B cell (primary cell): ENCODE results near the gene IP6K2. TPM values are rescaled to one million over a fixed set of nuclear protein-coding genes. Genes with fewer than 3 reads are reported as not detected.

Source experiments
- ATAC-seq: fragments of 200-7000 bp; cut with Tn5 transposase; one replicate; pipeline ENCODE4 v1.10.0; 2021; ENCODE audit warnings: low read depth, mild to moderate bottlenecking, moderate number of reproducible peaks, moderate library complexity
- CTCF ChIA-PET: fragments of 350-600 bp; sonication (Branson Sonifier 250); formaldehyde crosslinking; loops from one replicate; lab custom pipeline; 2021; ENCODE audit warnings: antibody characterized with exemption, inconsistent platforms; lab: Charles Lee
- POLR2A ChIA-PET: fragments of 350-600 bp; sonication (Branson Sonifier 250); formaldehyde crosslinking; loops from one replicate; lab custom pipeline; 2021; ENCODE audit warnings: antibody characterized with exemption; lab: Charles Lee
- DNase-seq: peaks from one replicate; pipeline ENCODE4 v3.0.0; 2013
- H2AFZ ChIP-seq: 2 replicates; pipeline ENCODE4 v1.6.1; 2012; ENCODE audit warnings: mild to moderate bottlenecking, low read depth, low read length; ENCODE audit not compliant: insufficient read depth, poor library complexity, severe bottlenecking
- H3K27ac ChIP-seq, 2 donors: 1 replicate in 1 of 2; 2 replicates in 1 of 2; pipeline ENCODE4 v1.5.1; 2012 to 2013; ENCODE audit warnings: low read length in 2 of 2, mild to moderate bottlenecking in 2 of 2, moderate library complexity in 1 of 2
- H3K27me3 ChIP-seq, 4 experiments: fragments of 200-600 bp in 1 of 4; sonication (generic) in 1 of 4; replicated peaks in 1 of 4; 1 replicate in 2 of 4; 2 replicates in 2 of 4; pipeline versions ENCODE4 v1.6.1 to v1.7.0; 2013 to 2016; ENCODE audit warnings: low read length in 3 of 4, mild to moderate bottlenecking in 2 of 4, mixed read lengths in 1 of 4, moderate library complexity in 1 of 4; ENCODE audit not compliant: insufficient read depth in 4 of 4, control insufficient read depth in 3 of 4; ENCODE audit errors: control extremely low read depth in 1 of 4
- H3K36me3 ChIP-seq, 2 experiments: replicated peaks in 1 of 2; 1 replicate in 1 of 2; 2 replicates in 1 of 2; pipeline versions ENCODE4 v1.6.1 to v1.7.1; 2013; ENCODE audit warnings: low read length in 1 of 2; ENCODE audit not compliant: insufficient read depth in 2 of 2, control insufficient read depth in 1 of 2; ENCODE audit errors: control extremely low read depth in 1 of 2, extremely low read depth in 1 of 2
- H3K4me1 ChIP-seq, 2 donors: fragments of 200-600 bp in 1 of 2; sonication (generic) in 1 of 2; 1 replicate in 1 of 2; 2 replicates in 1 of 2; pipeline versions ENCODE4 v1.5.1 to v1.6.1; 2013 to 2017; ENCODE audit warnings: low read length in 2 of 2; ENCODE audit not compliant: control insufficient read depth in 2 of 2, insufficient read depth in 2 of 2
- H3K4me2 ChIP-seq: replicated peaks from 2 replicates; pipeline ENCODE3; 2012; ENCODE audit warnings: mild to moderate bottlenecking, low read depth, low read length; ENCODE audit not compliant: poor library complexity, severe bottlenecking
- H3K4me3 ChIP-seq, 5 experiments: fragments of 200-600 bp in 1 of 5; sonication (generic) in 1 of 5; 1 replicate in 3 of 5; 2 replicates in 2 of 5; pipeline versions ENCODE4 v1.5.1 to v1.7.0; 2011 to 2016; ENCODE audit warnings: low read length in 4 of 5, mild to moderate bottlenecking in 4 of 5, low read depth in 2 of 5, control low read depth in 1 of 5, moderate library complexity in 1 of 5; ENCODE audit not compliant: insufficient read depth in 1 of 5; ENCODE audit errors: control extremely low read depth in 1 of 5, extremely low read depth in 1 of 5
- H3K79me2 ChIP-seq: fragments of 200-600 bp; sonication (generic); one replicate; pipeline ENCODE4 v1.6.0; 2016; ENCODE audit warnings: low read length; ENCODE audit not compliant: control insufficient read depth, insufficient read depth
- H3K9ac ChIP-seq: fragments of 200-600 bp; sonication (generic); 2 replicates; pipeline ENCODE4 v1.6.1; 2017; ENCODE audit warnings: mild to moderate bottlenecking, low read length, moderate library complexity
- H3K9me3 ChIP-seq, 3 donors: one replicate each; pipeline versions ENCODE4 v1.6.1 to v1.7.1; 2013; ENCODE audit warnings: low read length in 2 of 3; ENCODE audit not compliant: control insufficient read depth in 2 of 3, insufficient read depth in 1 of 3; ENCODE audit errors: control extremely low read depth in 1 of 3
- H4K20me1 ChIP-seq: 2 replicates; pipeline ENCODE4 v1.6.0; 2012; ENCODE audit warnings: mild to moderate bottlenecking, low read length; ENCODE audit not compliant: insufficient read depth, control insufficient read depth, poor library complexity, severe bottlenecking
- H3K27ac Mint-ChIP-seq: one replicate; pipeline ENCODE4 v1.8.0; 2021; ENCODE audit warnings: mixed read lengths
- H3K27me3 Mint-ChIP-seq: one replicate; pipeline ENCODE4 v1.8.0; 2021; ENCODE audit warnings: mixed read lengths
- H3K4me1 Mint-ChIP-seq: one replicate; pipeline ENCODE4 v1.8.0; 2021; ENCODE audit warnings: mixed read lengths
- H3K4me3 Mint-ChIP-seq: one replicate; pipeline ENCODE4 v1.8.0; 2021; ENCODE audit warnings: mixed read lengths
- H3K9me3 Mint-ChIP-seq: one replicate; pipeline ENCODE4 v1.8.0; 2022; ENCODE audit warnings: mixed read lengths; ENCODE audit not compliant: insufficient read depth
- EZH2 ChIP-seq: IDR thresholded peaks from 2 replicates; pipeline ENCODE4 v1.6.1; 2012; ENCODE audit warnings: borderline replicate concordance, low read depth, mild to moderate bottlenecking, moderate library complexity, low read length; ENCODE audit not compliant: insufficient read depth, poor library complexity, severe bottlenecking
- WGBS: methylation state at CpG from one replicate; pipeline ENCODE4 v1.1.5; 2013; ENCODE audit warnings: missing lambda C conversion rate; ENCODE audit not compliant: insufficient coverage; 5-methylcytosine and 5-hydroxymethylcytosine counted together
- intact Hi-C: fragments of 100-400 bp; cut with micrococcal nuclease; formaldehyde crosslinking; loops from one replicate; pipeline ENCODE4 v1.10.0; 2022
- polyA plus RNA-seq: library from polyadenylated mRNA; depleted of rRNA; stranded (reverse); fragments of >200 nt; gene quantifications from 2 replicates; pipeline ENCODE4 v1.2.3, GENCODE V29; 2012
- total RNA-seq, 2 donors: library from RNA; stranded (reverse); fragments of 120-200 nt in 1 of 2; gene quantifications; 1 replicate in 1 of 2; 2 replicates in 1 of 2; pipeline versions ENCODE4 v1.2.3 to v1.2.4, GENCODE V29; 2013 to 2022
- TF ChIP-seq, protein P1 (sequence below): fragments of 200-600 bp; IDR thresholded peaks from one replicate; pipeline ENCODE4 v1.8.0; 2022; ENCODE audit warnings: antibody characterized with exemption, mild to moderate bottlenecking

The IP6K2 gene
- total and polyA plus RNA-seq, 2 donors (not counting 1 experiment from before 2014, with no cell fraction given) = 132 to 140 TPM

DNA sequence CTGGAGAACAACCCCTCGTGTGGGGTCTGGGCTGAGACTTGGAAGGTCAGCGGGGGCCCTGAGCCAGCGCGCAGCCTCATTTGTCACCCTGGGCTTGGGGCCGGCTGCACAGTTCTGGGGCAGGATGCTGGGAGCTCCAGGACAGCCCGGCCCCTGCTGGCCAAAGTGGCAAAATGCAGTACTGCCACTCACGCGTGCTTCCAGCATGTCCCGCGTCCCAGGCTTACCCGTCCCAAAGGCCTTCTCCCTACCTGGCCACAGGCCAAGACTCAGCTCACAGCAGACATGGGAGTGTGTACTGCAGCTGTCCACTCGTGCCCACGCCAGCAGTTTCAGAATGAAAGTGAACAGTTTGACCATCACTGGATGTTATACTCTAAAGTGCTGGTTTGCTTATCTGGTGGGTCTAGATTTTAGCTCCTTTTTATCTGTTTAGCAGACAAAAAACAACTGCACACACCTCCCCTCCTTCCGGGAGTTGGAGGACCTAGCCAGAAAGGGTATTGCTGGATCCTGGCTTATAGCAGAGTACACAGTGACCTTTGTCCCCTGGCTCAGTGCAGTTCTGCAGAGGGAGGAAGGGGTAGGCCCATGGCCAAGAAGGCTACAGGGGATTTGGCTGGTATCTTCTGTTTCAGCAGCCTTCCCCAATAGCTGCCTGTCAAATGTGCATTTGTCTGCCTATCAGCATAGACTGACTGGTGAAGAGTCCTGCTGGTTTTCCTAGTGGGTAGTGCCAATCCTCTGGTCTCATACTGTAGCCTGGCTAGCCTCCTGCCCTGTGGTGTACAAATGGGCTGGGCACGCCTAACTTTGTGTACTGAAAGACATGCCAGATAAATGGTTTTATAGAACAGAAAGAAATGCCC is 23.2 kb upstream of the IP6K2 start:
- no peaks in the 10 kb centered on the region for H4K20me1 ChIP-seq
- H2AFZ ChIP-seq = peak overlapping the region; percentile 63
- Mint-ChIP-seq H3K4me3 (no peak overlapping the region), H3K9me3 (no peaks in the 10 kb centered on the region), H3K27ac (no peak overlapping the region), H3K27me3 (no peaks in the 10 kb centered on the region), H3K4me1 (peaks cover 13% of the 10 kb centered on the region)
- TF ChIP-seq, protein P1, sequence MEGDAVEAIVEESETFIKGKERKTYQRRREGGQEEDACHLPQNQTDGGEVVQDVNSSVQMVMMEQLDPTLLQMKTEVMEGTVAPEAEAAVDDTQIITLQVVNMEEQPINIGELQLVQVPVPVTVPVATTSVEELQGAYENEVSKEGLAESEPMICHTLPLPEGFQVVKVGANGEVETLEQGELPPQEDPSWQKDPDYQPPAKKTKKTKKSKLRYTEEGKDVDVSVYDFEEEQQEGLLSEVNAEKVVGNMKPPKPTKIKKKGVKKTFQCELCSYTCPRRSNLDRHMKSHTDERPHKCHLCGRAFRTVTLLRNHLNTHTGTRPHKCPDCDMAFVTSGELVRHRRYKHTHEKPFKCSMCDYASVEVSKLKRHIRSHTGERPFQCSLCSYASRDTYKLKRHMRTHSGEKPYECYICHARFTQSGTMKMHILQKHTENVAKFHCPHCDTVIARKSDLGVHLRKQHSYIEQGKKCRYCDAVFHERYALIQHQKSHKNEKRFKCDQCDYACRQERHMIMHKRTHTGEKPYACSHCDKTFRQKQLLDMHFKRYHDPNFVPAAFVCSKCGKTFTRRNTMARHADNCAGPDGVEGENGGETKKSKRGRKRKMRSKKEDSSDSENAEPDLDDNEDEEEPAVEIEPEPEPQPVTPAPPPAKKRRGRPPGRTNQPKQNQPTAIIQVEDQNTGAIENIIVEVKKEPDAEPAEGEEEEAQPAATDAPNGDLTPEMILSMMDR = peak; percentile 77
- TF ChIP-seq EZH2 = no peak
- ATAC-seq (peak; percentile 90), DNase-seq (peak; percentile 67)
- H3K9me3 ChIP-seq = no peaks in the 10 kb centered on the region
- POLR2A ChIA-PET = interaction anchor here (1.0 to 1.1 kb wide), 2 partner anchors 10 to 23 kb away, joined by 3 read pairs; partner anchors contain the start of gene IP6K2
- H3K27ac ChIP-seq = no peak overlapping the region
- CTCF ChIA-PET = interaction anchor here (0.6 to 2.6 kb wide), 22 partner anchors 10 to 704 kb away, joined by 3 to 14 read pairs (median 4); partner anchors contain the start of genes IP6K2, NCKIPSD and SLC25A20
- no peaks in the 10 kb centered on the region for H3K36me3 ChIP-seq
- H3K79me2 ChIP-seq = no peaks in the 10 kb centered on the region
- intact Hi-C loops = no loop called here
- peaks cover 0 to 8% of the 10 kb centered on the region in 2 donors for H3K4me1 ChIP-seq
- no peak overlapping the region for H3K4me3 ChIP-seq
- 36% methylated on average over 13 of the region's 15 CpGs for WGBS
- no peaks in the 10 kb centered on the region for H3K27me3 ChIP-seq
- no peak overlapping the region for H3K9ac ChIP-seq
- peak overlapping the region; percentile 57 for H3K4me2 ChIP-seq

DNA sequence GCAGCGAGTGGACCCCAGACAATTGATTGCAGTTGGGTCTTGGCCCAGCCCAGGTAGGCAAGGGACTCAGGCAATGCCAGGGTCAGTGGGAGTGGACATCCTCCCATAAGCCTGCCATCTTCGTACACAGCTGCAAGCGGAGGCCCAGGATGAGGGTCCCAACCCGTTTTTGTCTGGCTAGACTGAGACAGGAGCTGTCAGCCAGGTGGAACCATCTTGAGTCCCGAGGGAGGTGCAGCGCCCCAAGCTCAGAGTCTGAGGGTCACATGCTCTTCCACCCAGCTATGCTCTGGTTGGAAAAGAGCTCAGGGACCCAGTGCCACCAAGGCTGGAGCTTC is 22.6 kb upstream of the IP6K2 start:
- CTCF ChIA-PET = interaction anchor here (0.6 to 2.8 kb wide), 22 partner anchors 11 to 704 kb away, joined by 3 to 14 read pairs (median 4); partner anchors contain the start of genes IP6K2 and SLC25A20
- POLR2A ChIA-PET = interaction anchor here (1.0 to 1.1 kb wide), 2 partner anchors 9 to 23 kb away, joined by 3 read pairs; partner anchors contain the start of gene IP6K2
- Histone ChIP-seq H3K27me3 (no peaks in the 10 kb centered on the region), H3K4me2 (peak overlapping the region; percentile 57), H3K9me3 (no peaks in the 10 kb centered on the region), H3K9ac (no peak overlapping the region), H3K4me3 (no peak overlapping the region), H3K4me1 (peaks cover 0 to 8% of the 10 kb centered on the region in 2 donors), H3K79me2 (no peaks in the 10 kb centered on the region), H3K27ac (no peak overlapping the region), H2AFZ (peak overlapping the region; percentile 63), H4K20me1 (no peaks in the 10 kb centered on the region), H3K36me3 (no peaks in the 10 kb centered on the region)
- H3K4me3 Mint-ChIP-seq = no peak overlapping the region
- no peaks in the 10 kb centered on the region for H3K27me3 Mint-ChIP-seq
- no peaks in the 10 kb centered on the region for H3K9me3 Mint-ChIP-seq
- no peak overlapping the region for H3K27ac Mint-ChIP-seq
- no peak for TF ChIP-seq EZH2
- TF ChIP-seq, protein P1 = no peak
- no peak for DNase-seq
- peak; percentile 41 for ATAC-seq
- intact Hi-C loops = no loop called here
- WGBS = 60% methylated on average over 6 of the region's 6 CpGs
- H3K4me1 Mint-ChIP-seq = peaks cover 13% of the 10 kb centered on the region
